Activated CD4-positive, alpha-beta T cell treated with anti-CD3 and anti-CD28 coated beads, Interleukin-2, amount 50 U/mL, for 16 hours (primary cell): ENCODE results near the gene DGKE.

Experiments
- DNase-seq: peaks from one replicate; pipeline ENCODE4 v3.0.0-alpha.2; 2020

DGKE gene

GRCh38 chr17:56851008-56851407 lies 17.1 kb downstream of the DGKE start:
- DNase-seq = no peak

- DNase-seq = no peak
Observed at GRCh38 chr17:56861899-56862298, 27.9 kb downstream of the DGKE start.

GRCh38 chr17:56863974-56864373 lies 30.0 kb downstream of the DGKE start:
- DNase-seq = no peak

DNA sequence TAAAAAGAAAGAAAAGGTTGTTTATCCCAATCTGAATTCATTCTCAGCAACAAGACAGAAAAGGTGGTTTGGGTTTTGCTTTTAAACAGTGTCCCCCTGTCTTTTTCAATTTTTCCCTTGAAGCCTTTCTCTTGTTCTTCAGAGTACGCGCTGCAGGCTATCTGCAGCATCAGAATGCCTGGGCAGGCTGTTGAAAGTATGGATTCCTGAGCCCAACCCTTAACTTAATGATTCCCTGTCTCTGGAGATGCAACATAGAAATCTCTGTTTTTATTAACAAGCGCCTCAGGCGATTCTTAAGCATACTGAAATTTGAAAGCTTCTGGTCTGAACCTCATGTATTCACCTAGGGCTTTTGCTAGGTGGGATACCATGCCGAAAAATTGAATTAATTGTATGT lies 32.1 kb downstream of the DGKE start:
- no peak for DNase-seq

DNA sequence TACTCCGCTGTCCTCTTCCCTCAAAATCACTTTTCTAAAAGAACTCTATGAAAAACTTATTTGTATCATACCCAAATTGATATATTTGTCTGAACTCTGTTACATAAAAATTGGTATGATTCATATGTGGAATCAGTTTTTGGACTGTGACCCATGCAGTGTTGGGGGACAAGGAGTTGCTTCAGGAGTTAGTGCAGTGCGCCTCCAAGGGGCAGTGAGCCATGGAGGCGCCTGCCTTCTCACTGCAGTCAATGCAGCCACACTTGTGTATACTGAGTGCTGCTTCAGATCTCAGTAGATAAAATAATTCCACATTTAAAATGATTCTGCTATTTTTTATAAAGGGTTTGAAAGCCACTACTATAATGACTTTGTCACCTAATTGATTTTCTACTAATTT lies 32.5 kb downstream of the DGKE start:
- DNase-seq = no peak

DNA sequence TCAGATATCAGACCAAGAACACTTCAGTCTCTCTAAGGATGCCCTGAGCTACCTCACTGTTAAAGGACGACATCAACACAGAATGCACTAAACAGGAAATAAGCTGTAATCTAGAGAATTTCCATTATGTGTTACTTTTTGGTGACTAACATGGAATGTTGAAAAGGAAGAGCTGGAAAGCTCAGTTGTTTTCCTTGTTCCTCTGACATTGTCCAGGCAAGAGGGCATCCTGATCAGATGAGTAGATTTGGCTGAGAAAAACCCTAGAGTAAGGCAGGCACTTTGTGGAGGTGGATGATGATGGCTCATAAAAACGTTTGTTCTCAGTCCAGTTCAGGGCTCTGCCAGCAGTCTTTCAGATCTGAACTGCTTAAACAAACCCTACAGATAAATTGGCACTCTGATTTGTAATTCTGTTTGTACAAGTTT lies 34.0 kb downstream of the DGKE start:
- DNase-seq = no peak

DNA sequence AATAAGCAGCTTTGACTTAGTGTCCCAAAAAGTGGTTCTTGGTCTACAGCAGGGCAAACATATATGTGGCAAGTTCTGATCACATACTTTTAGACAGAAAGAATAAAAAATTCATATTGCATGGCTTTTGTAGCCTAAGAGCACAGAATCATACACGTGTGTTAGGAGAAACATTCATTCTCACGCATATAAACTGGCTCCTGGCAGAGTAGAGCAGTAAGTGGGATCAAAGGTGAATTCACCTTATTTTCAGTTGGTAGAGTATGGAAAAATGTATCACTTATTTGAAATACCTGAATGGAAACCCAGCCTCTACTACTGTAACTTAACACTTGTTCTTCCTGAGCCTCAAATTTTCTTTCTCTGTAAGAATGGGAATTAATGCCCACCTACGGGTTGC lies 34.8 kb downstream of the DGKE start:
- DNase-seq = no peak

DNA sequence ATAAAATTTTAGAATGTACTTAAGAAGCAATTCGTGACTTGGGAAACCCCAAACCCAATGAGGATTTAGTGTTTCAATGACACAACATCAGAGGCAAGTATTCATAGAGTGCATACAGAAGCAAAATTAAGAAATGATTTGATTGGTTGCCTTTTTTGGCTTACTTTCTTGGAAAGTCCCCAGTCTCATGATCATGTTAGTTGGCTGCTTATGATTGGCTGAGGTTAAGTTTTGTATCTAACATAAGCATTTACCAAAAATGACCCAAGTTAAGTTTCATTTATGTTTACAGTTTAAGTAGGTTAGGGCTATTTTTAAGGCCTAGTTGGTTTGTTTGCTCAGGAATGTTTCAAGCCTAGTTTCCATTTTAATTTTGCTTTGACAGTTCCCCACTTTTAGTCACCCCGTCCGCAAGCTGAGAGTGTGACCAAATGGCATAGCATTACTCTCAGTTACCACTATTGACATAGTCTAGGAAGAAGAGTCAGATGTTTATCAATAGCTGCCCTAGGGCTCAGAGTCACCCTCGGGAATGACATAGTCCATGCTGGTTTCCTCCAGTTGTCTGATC lies 36.2 kb downstream of the DGKE start:
- DNase-seq = peak; percentile 14

GRCh38 chr17:56876766-56877179 lies 42.8 kb downstream of the DGKE start:
- DNase-seq = no peak

DNA sequence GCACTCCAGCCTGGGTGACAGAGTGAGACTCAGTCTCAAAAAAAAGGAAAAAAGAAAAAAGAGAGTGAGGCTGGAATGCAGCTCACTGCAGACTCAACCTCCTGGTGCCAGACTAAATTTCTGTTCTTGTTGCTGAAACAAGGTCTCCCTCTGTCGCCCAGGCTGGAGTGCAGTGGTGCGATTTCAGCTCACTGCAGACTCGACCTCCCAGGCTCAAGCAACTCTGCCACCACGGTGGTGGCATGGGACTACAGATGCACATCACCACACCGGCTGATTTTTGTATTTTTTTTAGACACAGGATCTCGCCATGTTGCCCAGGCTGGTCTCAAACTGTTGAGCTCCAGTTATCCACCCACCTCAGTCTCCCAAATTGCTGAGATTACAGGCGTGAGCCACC lies 45.3 kb downstream of the DGKE start:
- DNase-seq = no peak

GRCh38 chr17:56880133-56880532 lies 46.2 kb downstream of the DGKE start:
- DNase-seq = no peak

DNA sequence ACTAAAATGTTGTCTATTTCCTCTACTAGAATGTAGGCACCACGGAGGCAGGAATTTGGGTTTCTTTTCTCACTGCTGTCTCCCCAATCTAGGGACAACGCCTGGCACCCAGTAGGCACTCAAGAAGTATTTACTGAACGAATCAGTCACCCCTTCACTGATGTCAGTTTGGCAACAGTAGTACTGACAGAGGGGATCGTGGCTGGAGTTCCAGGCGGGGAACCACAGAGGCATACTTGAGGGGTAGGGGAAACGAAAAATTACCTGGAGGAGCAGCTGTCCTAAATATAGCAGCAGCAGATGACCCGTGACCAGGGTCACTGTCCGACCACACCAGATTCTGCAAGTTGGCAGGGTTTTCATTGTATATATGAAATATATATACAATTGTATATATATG lies 46.6 kb downstream of the DGKE start:
- no peak for DNase-seq

DNA sequence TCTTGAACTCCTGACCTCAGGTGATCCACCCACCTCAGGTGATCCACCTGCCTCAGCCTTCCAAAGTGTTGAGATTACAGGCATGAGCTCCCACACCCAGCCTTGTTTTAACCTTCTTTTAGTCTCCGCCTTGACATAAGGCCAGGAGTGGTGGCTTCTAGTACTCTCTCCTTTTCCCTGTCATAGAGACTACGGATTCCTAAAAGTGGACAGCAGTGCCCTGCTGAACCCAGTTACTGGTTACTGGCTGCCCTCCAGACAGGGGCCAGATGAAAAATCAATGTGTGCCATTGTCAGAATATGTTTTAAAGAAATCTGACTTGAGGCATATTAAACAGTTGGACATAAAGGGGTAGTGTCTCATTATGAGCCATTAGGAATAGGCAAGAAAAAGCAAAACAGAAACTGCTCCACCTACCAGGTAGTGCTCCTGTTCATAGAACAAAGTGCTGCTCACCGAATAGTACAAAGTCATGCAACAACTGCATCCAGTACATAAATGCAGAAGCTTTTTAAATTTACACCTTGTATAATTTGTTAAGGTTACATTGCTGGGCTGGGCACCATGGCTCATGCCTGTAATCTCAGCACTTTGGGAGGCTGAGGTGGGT lies 47.8 kb downstream of the DGKE start:
- no peak for DNase-seq

GRCh38 chr17:56883616-56884015 lies 49.7 kb downstream of the DGKE start:
- no peak for DNase-seq

- DNase-seq = no peak
Observed at GRCh38 chr17:56884483-56885311, 50.7 kb downstream of the DGKE start.

DNA sequence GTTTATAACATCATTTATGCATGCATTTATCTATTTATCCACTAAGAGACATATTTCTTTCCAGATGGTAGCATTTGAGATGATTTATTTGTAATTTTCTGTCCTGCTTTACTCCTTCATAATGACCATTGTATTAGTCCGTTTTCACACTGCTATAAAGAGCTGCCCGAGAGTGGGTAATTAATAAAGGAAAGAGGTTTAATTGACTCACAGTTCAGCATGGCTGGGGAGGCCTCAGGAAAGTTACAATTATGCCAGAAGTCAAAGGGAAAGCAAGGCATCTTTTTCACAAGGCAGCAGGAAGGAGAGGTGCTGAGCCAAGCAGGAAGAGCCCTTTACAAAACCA lies 51.3 kb downstream of the DGKE start:
- DNase-seq = no peak

DNA sequence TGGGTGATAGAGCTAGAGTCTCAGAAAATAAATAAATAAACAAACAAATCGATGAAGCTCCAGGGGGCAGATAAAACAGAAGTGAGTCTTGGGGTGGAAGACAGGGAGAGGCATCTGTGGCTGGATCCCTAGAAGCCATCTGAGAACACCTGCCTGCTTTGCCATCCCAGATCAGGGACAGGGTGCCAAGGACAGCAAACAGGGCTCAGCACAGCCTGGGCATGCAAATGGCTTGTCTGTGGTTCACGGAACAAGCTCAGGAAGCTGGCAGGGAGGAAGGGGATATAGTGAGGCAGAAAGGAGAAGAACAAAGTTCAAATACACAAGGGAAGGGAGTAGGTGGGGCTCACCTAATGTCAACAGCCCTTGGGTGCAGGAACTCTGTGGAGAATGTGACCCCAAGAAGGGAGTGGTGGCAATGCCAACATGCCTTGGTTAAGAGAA lies 52.4 kb downstream of the DGKE start:
- no peak for DNase-seq

GRCh38 chr17:56887105-56887504 lies 53.2 kb downstream of the DGKE start:
- no peak for DNase-seq

DNA sequence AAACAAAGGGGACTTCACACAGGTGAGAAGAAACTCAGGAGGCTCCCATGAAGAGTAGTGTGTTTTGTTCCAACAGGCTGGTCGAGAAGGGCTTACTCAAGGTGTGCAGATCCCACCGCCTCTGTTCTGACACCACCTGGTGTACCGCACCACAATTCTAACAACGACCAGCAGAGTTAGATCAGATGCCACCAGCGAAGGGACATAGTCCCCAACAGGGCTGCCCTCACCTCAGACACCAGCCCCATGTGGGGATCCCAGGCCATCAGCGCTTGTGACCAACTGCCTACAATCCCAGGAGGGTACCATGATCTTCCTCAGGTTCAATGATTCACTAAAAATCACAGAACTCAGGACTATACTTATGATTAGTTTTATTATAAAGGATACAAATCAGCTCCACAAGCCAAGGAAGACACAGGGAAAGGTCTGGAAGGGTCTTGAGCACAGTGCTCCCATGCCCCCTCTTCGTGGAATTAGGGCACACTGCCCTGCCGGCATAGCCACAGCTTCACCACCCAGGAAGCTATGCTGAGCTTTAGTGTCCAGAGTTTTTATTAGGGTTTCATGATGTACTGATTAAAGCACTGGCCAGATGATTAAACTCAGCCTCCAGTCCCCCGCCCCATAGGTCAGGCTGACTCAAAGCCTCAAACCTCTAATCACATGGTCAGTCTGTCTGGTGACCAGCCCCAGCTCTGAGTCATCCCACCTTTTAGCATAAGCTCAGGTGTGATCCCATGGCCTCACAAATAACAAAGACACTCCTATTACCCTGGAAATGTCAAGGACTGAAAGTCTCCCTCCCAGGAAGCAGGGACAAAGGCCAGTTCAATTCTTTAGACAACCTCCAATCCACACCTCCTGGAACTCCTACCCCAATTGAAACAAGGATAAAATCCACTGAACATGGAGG lies 53.9 kb downstream of the DGKE start:
- DNase-seq = no peak

- DNase-seq = no peak
Observed at GRCh38 chr17:56890390-56890789, 56.4 kb downstream of the DGKE start.

DNA sequence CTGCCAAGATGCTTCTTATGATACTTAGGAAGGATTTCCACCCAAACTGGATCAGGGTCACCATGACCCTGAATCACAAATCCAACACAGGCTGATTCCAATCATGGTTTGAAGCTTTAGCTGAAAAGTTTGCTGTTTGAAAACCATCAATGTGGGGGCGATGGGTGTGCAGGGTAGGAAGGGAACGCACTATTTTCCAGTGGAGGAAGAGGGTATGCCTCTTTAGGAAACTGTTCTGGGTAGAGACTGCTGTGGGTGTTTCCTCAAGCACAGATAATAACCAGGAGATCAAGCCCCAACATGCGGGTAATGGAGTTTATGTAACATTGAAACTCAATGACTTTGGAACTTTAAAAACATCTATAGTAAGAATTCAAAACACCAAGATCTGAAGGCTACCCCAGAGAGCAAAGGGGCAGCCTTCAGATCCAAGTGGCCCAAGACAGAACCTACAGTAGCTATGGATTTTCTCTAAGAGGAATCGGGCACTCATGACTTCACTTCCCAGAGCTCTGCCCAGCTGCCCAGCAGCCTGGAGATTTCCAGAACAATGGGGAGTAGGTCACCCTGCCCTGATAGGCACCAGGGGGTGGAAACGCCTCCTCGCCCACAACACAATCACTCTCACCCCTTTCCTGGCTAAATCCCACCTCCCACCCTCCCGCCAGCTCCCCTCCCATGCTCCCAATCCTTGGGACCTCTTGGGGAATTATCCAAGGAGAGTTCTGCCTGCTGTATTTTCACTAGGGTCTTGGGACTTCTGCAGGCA lies 57.1 kb downstream of the DGKE start:
- DNase-seq = no peak

DNA sequence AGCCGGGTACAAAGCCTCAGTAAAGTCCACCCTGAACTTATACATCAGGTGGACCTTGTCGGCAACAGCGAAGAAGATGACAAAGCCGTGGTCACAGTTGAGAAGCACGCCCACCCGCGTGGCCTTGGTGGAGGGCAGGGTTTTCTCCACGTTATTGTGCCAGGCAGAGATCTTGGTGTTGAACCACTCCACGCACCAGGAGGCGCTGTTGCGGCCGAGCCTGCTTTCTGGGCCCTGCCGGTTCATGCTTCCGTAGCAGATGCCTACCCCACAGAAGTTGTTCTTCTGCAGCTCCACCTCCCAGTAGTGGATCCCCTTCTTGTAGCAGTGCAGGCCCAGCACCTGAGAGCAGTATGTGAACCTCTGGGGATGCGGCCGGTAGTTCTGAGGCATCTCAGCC lies 57.8 kb downstream of the DGKE start:
- DNase-seq = no peak

DNA sequence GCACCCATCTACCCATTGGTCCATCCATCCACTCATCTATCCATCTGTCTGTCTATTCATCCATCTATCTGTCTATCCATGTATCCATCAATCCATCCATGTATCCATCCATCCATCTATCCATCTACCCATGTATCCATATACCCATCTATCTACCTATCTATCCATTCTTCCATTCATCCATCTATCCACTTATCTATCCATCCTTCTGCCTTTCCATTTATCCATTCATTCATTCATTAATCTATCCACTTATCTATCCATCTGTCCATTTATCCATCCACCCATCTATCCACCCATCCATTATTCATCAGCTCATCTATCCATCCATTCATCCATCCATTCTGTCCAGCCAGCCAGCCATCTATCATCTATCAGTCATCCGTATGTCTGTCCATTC lies 58.4 kb downstream of the DGKE start:
- DNase-seq = no peak
